HL-60 (cell line): Measurements from ENCODE around the gene SOX18.

Experiments
- GABPA ChIP-seq: IDR thresholded peaks from 2 replicates; pipeline ENCODE4 v1.6.1; 2012; ENCODE audit warnings: low read depth
- POLR2AphosphoS5 ChIP-seq: IDR thresholded peaks from 2 replicates; pipeline ENCODE4 v1.6.1; 2012; ENCODE audit warnings: low read depth
- SPI1 ChIP-seq: IDR thresholded peaks from 2 replicates; pipeline ENCODE4 v1.6.1; 2012; ENCODE audit warnings: low read depth, mild to moderate bottlenecking, borderline replicate concordance
- TF ChIP-seq, protein P1 (sequence below): IDR thresholded peaks from one replicate; pipeline ENCODE4 v1.5.1; 2011; ENCODE audit warnings: low read length, control low read depth, inconsistent platforms; ENCODE audit not compliant: insufficient read depth
- TF ChIP-seq, protein P2 (sequence below): IDR thresholded peaks from 2 replicates; pipeline ENCODE4 v1.6.1; 2012; ENCODE audit warnings: low read depth; ENCODE audit not compliant: insufficient replicate concordance

DNA sequence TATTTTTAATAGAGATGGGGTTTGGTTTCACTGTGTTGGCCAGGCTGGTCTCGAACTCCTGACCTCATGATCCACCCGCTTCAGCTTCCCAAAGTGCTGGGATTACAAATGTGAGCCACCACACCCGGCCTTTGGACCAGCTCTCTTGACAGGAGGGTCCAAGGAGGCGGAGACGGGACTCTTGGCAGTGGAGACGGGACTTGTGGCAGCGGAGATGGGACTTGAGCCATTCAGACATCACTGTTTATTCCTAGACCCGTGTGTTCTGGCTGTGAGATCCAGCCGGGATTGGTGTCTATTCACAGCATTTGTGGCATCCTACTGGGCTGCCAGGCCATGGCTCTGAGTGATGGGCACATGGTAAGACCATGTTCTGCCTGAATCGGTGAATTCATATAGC, 42.9 kb downstream of the SOX18 start:
- TF ChIP-seq GABPA = no peak
- TF ChIP-seq, protein P1, sequence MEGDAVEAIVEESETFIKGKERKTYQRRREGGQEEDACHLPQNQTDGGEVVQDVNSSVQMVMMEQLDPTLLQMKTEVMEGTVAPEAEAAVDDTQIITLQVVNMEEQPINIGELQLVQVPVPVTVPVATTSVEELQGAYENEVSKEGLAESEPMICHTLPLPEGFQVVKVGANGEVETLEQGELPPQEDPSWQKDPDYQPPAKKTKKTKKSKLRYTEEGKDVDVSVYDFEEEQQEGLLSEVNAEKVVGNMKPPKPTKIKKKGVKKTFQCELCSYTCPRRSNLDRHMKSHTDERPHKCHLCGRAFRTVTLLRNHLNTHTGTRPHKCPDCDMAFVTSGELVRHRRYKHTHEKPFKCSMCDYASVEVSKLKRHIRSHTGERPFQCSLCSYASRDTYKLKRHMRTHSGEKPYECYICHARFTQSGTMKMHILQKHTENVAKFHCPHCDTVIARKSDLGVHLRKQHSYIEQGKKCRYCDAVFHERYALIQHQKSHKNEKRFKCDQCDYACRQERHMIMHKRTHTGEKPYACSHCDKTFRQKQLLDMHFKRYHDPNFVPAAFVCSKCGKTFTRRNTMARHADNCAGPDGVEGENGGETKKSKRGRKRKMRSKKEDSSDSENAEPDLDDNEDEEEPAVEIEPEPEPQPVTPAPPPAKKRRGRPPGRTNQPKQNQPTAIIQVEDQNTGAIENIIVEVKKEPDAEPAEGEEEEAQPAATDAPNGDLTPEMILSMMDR = no peak
- TF ChIP-seq, protein P2, sequence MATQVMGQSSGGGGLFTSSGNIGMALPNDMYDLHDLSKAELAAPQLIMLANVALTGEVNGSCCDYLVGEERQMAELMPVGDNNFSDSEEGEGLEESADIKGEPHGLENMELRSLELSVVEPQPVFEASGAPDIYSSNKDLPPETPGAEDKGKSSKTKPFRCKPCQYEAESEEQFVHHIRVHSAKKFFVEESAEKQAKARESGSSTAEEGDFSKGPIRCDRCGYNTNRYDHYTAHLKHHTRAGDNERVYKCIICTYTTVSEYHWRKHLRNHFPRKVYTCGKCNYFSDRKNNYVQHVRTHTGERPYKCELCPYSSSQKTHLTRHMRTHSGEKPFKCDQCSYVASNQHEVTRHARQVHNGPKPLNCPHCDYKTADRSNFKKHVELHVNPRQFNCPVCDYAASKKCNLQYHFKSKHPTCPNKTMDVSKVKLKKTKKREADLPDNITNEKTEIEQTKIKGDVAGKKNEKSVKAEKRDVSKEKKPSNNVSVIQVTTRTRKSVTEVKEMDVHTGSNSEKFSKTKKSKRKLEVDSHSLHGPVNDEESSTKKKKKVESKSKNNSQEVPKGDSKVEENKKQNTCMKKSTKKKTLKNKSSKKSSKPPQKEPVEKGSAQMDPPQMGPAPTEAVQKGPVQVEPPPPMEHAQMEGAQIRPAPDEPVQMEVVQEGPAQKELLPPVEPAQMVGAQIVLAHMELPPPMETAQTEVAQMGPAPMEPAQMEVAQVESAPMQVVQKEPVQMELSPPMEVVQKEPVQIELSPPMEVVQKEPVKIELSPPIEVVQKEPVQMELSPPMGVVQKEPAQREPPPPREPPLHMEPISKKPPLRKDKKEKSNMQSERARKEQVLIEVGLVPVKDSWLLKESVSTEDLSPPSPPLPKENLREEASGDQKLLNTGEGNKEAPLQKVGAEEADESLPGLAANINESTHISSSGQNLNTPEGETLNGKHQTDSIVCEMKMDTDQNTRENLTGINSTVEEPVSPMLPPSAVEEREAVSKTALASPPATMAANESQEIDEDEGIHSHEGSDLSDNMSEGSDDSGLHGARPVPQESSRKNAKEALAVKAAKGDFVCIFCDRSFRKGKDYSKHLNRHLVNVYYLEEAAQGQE = no peak
- TF ChIP-seq SPI1 = no peak
- TF ChIP-seq POLR2AphosphoS5 = no peak
